H9 (cell line): Measurements from ENCODE around the gene GGT7. TPM values are rescaled to one million over a fixed set of nuclear protein-coding genes. Genes with fewer than 3 reads are reported as not detected.

Experiments
- DNase-seq: peaks from one replicate; pipeline ENCODE4 v3.0.0-alpha.2; 2017
- H2AFZ ChIP-seq: one replicate; pipeline ENCODE4 v1.6.1; 2013; ENCODE audit warnings: mild to moderate bottlenecking, low read length, control low read depth, moderate library complexity
- H2AK5ac ChIP-seq: 2 replicates; pipeline ENCODE4 v1.6.1; 2013; ENCODE audit warnings: low read length, control low read depth, mixed read lengths; ENCODE audit not compliant: insufficient read length
- H2BK120ac ChIP-seq: one replicate; pipeline ENCODE4 v1.6.1; 2013; ENCODE audit warnings: low read depth, mild to moderate bottlenecking, low read length, control low read depth, inconsistent platforms; ENCODE audit not compliant: poor library complexity, severe bottlenecking
- H2BK12ac ChIP-seq: 2 replicates; pipeline ENCODE4 v1.6.1; 2013; ENCODE audit warnings: low read length, control low read depth, mixed read lengths, low read depth; ENCODE audit not compliant: insufficient read length
- H2BK15ac ChIP-seq: 2 replicates; pipeline ENCODE4 v1.6.1; 2013; ENCODE audit warnings: low read depth, low read length, control low read depth
- H2BK20ac ChIP-seq: one replicate; pipeline ENCODE4 v1.6.1; 2013; ENCODE audit warnings: low read depth, mild to moderate bottlenecking, low read length, control low read depth, inconsistent platforms; ENCODE audit not compliant: poor library complexity, severe bottlenecking
- H2BK5ac ChIP-seq: 2 replicates; pipeline ENCODE4 v1.6.1; 2013; ENCODE audit warnings: low read length, control low read depth, mixed read lengths; ENCODE audit not compliant: insufficient read length
- H3K14ac ChIP-seq: 2 replicates; pipeline ENCODE4 v1.6.1; 2013; ENCODE audit warnings: low read length, control low read depth; ENCODE audit not compliant: insufficient read depth
- H3K18ac ChIP-seq: 2 replicates; pipeline ENCODE4 v1.6.1; 2013; ENCODE audit warnings: low read depth, mild to moderate bottlenecking, mixed read lengths, low read length, control low read depth; ENCODE audit not compliant: insufficient read length
- H3K23ac ChIP-seq: 2 replicates; pipeline ENCODE4 v1.6.1; 2013; ENCODE audit warnings: low read length, control low read depth, mixed read lengths, low read depth; ENCODE audit not compliant: insufficient read length
- H3K23me2 ChIP-seq: 2 replicates; pipeline ENCODE4 v1.6.1; 2013; ENCODE audit warnings: low read depth, mild to moderate bottlenecking, mixed read lengths, low read length, control low read depth; ENCODE audit not compliant: insufficient read length, poor library complexity, severe bottlenecking
- H3K27ac ChIP-seq: 2 replicates; pipeline ENCODE4 v1.5.1; 2013; ENCODE audit warnings: low read length, control low read depth, mixed read lengths, low read depth; ENCODE audit not compliant: insufficient read length
- H3K27me3 ChIP-seq: 2 replicates; pipeline ENCODE4 v1.6.1; 2013; ENCODE audit warnings: low read length, control low read depth, inconsistent platforms; ENCODE audit not compliant: insufficient read depth
- H3K4ac ChIP-seq: 2 replicates; pipeline ENCODE4 v1.6.1; 2013; ENCODE audit warnings: low read depth, mild to moderate bottlenecking, control low read depth, inconsistent platforms, low read length, moderate library complexity
- H3K4me1 ChIP-seq: 2 replicates; pipeline ENCODE4 v1.6.1; 2013; ENCODE audit warnings: low read length, control low read depth, inconsistent platforms; ENCODE audit not compliant: insufficient read depth
- H3K4me2 ChIP-seq: 2 replicates; pipeline ENCODE4 v1.6.1; 2013; ENCODE audit warnings: low read length, control low read depth, mixed read lengths; ENCODE audit not compliant: insufficient read length, insufficient read depth
- H3K56ac ChIP-seq: 2 replicates; pipeline ENCODE4 v1.6.1; 2013; ENCODE audit warnings: low read depth, mild to moderate bottlenecking, mixed read lengths, low read length, control low read depth; ENCODE audit not compliant: insufficient read length
- H3K79me1 ChIP-seq: 2 replicates; pipeline ENCODE4 v1.6.1; 2013; ENCODE audit warnings: low read depth, mild to moderate bottlenecking, moderate library complexity, low read length, control low read depth, inconsistent platforms; ENCODE audit not compliant: insufficient read depth, poor library complexity, severe bottlenecking
- H3K79me2 ChIP-seq: 2 replicates; pipeline ENCODE4 v1.6.1; 2013; ENCODE audit warnings: low read length, control low read depth, inconsistent platforms; ENCODE audit not compliant: insufficient read depth
- H3K9ac ChIP-seq: 2 replicates; pipeline ENCODE4 v1.6.1; 2013; ENCODE audit warnings: low read length, control low read depth, mixed read lengths; ENCODE audit not compliant: insufficient read length; ENCODE audit errors: extremely low read depth
- H3K9me3 ChIP-seq: one replicate; pipeline ENCODE4 v1.6.1; 2013; ENCODE audit warnings: low read depth, low read length, inconsistent platforms; ENCODE audit not compliant: control insufficient read depth
- H3T11ph ChIP-seq: one replicate; pipeline ENCODE4 v1.6.1; 2013; ENCODE audit warnings: mild to moderate bottlenecking, low read length, control low read depth, inconsistent platforms
- H4K20me1 ChIP-seq: one replicate; pipeline ENCODE4 v1.6.1; 2013; ENCODE audit not compliant: control insufficient read depth, insufficient read length, insufficient read depth
- H4K5ac ChIP-seq: 2 replicates; pipeline ENCODE4 v1.6.1; 2013; ENCODE audit warnings: low read depth, mild to moderate bottlenecking, mixed read lengths, low read length, control low read depth; ENCODE audit not compliant: insufficient read length
- H4K8ac ChIP-seq: replicated peaks from 2 replicates; pipeline ENCODE4 v1.6.1; 2013; ENCODE audit warnings: low read length, control low read depth, mixed read lengths, low read depth; ENCODE audit not compliant: insufficient read length
- H4K91ac ChIP-seq: 2 replicates; pipeline ENCODE4 v1.6.1; 2013; ENCODE audit warnings: low read depth, mild to moderate bottlenecking, moderate library complexity, mixed read lengths, low read length, control low read depth; ENCODE audit not compliant: insufficient read length
- H3K27ac Mint-ChIP-seq, 3 experiments: 2 replicates in 2 of 3; 3 replicates in 1 of 3; pipeline ENCODE4 v1.8.0; 2020 to 2021; ENCODE audit warnings: mixed read lengths in 3 of 3, mild to moderate bottlenecking in 1 of 3, moderate library complexity in 1 of 3
- H3K27me3 Mint-ChIP-seq: 2 replicates; pipeline ENCODE4 v1.8.0; 2021; ENCODE audit warnings: low read depth, mild to moderate bottlenecking, moderate library complexity, mixed read lengths
- H3K36me3 Mint-ChIP-seq, 3 experiments: 2 replicates in 2 of 3; 3 replicates in 1 of 3; pipeline ENCODE4 v1.8.0; 2020 to 2021; ENCODE audit warnings: low read depth in 3 of 3, mixed read lengths in 3 of 3; ENCODE audit not compliant: insufficient read depth in 1 of 3
- H3K4me1 Mint-ChIP-seq, 2 experiments: 2 replicates each; pipeline ENCODE4 v1.8.0; 2020; ENCODE audit warnings: mixed read lengths in 2 of 2
- H3K4me3 Mint-ChIP-seq, 2 experiments: 2 replicates in 1 of 2; 3 replicates in 1 of 2; pipeline ENCODE4 v1.8.0; 2020 to 2021; ENCODE audit warnings: mild to moderate bottlenecking in 2 of 2, mixed read lengths in 2 of 2, moderate library complexity in 1 of 2
- H3K9me3 Mint-ChIP-seq, 2 experiments: 2 replicates in 1 of 2; 3 replicates in 1 of 2; pipeline ENCODE4 v1.8.0; 2020; ENCODE audit warnings: mild to moderate bottlenecking in 2 of 2, mixed read lengths in 2 of 2, moderate library complexity in 1 of 2
- WGBS: extraction: QIAGEN DNeasy Blood & Tissue Kit; methylation state at CpG from one replicate; pipeline ENCODE4 v1.1.7; 2013; ENCODE audit warnings: missing lambda C conversion rate, low lambda C conversion rate, mixed read lengths; ENCODE audit not compliant: insufficient read length; ENCODE audit errors: extremely low coverage; 5-methylcytosine and 5-hydroxymethylcytosine counted together
- total RNA-seq: library from RNA; stranded (reverse); gene quantifications from 2 replicates; pipeline ENCODE4 v1.2.1, GENCODE V29; 2021
- TF ChIP-seq, protein P1 (sequence below): fragments of 200-600 bp; sonication (generic); conservative IDR thresholded peaks from 3 replicates; pipeline ENCODE4 v1.8.0; 2021; ENCODE audit warnings: antibody characterized with exemption, mild to moderate bottlenecking

GGT7 gene
- total RNA-seq, 1 experiment from 2014 or later = 38.6 TPM

DNA sequence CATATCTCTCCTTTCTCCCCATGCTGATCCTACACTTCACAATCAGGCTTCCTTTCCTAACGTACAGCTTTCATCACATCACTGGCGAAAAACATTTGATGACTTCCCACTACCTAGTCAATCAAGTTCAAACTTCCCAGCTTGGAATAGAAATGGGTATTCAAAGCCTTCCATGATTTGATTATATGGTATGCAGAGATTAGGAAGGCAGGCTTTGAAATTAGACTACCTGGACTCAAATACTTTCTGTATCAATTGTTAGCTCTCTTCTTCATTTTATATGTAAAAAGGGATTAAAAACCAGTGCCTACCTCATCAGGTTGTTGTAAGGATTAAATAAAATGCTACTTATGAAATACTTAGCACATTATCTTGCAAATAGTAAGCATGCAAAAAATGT, 54.9 kb downstream of the GGT7 start:
- Histone ChIP-seq H3K14ac (no peak overlapping the region), H3K23ac (no peak overlapping the region), H2BK120ac (no peak overlapping the region), H2BK15ac (no peak overlapping the region), H4K8ac (no peak overlapping the region), H2AK5ac (no peak overlapping the region), H3K27me3 (no peaks in the 10 kb centered on the region; the same call in 1 of the 2 replicates), H3K79me2 (no peaks in the 10 kb centered on the region; the same call in 1 of the 2 replicates), H3K18ac (no peak overlapping the region), H2BK5ac (no peak overlapping the region), H3K23me2 (no peaks in the 10 kb centered on the region), H3K4me2 (no peak overlapping the region), H3T11ph (no peak overlapping the region), H2BK12ac (no peak overlapping the region), H3K4me1 (peaks cover 2% of the 10 kb centered on the region), H3K27ac (no peak overlapping the region), H4K91ac (no peak overlapping the region), H3K79me1 (no peaks in the 10 kb centered on the region), H2BK20ac (no peak overlapping the region), H4K20me1 (no peaks in the 10 kb centered on the region), H4K5ac (no peak overlapping the region), H3K9ac (no peak overlapping the region), H3K4ac (no peak overlapping the region), H2AFZ (no peak overlapping the region), H3K9me3 (no peaks in the 10 kb centered on the region), H3K56ac (no peak overlapping the region)
- no CpG with 5 or more reads among the region's 2 CpGs for WGBS
- Mint-ChIP-seq H3K9me3 (no peaks in the 10 kb centered on the region), H3K4me1 (peaks cover 33 to 37% of the 10 kb centered on the region in 2 experiments), H3K4me3 (no peak overlapping the region), H3K27me3 (no peaks in the 10 kb centered on the region), H3K36me3 (peaks cover 0 to 5% (median 3%) of the 10 kb centered on the region in 3 experiments; a peak in 3 of 7 replicates), H3K27ac (no peak overlapping the region)
- DNase-seq = no peak
- TF ChIP-seq, protein P1, sequence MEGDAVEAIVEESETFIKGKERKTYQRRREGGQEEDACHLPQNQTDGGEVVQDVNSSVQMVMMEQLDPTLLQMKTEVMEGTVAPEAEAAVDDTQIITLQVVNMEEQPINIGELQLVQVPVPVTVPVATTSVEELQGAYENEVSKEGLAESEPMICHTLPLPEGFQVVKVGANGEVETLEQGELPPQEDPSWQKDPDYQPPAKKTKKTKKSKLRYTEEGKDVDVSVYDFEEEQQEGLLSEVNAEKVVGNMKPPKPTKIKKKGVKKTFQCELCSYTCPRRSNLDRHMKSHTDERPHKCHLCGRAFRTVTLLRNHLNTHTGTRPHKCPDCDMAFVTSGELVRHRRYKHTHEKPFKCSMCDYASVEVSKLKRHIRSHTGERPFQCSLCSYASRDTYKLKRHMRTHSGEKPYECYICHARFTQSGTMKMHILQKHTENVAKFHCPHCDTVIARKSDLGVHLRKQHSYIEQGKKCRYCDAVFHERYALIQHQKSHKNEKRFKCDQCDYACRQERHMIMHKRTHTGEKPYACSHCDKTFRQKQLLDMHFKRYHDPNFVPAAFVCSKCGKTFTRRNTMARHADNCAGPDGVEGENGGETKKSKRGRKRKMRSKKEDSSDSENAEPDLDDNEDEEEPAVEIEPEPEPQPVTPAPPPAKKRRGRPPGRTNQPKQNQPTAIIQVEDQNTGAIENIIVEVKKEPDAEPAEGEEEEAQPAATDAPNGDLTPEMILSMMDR = no peak
